ENCODE data around the gene GRK3.
A peak's percentile ranks its signal among the peaks of the same experiment; 100 is the strongest.

GRK3 gene

DNA sequence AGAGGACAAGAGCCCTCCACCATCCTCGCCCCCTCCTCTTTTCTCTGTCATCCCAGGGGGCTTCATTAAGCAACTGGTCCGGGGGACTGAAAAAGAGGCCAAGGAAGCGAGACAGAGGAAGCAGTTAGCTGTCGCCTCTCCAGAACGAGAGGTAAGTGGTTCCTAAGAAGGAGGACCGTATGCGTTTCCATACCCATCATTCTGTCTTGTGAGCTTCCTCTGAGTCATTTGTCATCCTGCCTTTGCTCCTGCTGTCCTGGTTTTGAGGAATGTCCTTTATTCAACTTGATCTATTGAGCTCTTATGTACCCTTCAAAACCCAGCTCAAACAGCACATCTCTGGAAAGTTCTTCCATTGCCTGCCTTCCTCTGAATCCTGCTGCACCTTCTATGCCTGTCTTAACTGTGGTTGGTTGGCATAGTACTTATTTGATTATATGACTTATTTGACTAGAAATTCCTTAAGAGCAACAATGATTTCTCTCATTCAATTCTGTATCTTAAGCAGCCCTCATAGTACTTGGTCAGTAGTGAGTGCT, 198.8 kb downstream of the GRK3 start:
- DNase-seq: no peak

DNA sequence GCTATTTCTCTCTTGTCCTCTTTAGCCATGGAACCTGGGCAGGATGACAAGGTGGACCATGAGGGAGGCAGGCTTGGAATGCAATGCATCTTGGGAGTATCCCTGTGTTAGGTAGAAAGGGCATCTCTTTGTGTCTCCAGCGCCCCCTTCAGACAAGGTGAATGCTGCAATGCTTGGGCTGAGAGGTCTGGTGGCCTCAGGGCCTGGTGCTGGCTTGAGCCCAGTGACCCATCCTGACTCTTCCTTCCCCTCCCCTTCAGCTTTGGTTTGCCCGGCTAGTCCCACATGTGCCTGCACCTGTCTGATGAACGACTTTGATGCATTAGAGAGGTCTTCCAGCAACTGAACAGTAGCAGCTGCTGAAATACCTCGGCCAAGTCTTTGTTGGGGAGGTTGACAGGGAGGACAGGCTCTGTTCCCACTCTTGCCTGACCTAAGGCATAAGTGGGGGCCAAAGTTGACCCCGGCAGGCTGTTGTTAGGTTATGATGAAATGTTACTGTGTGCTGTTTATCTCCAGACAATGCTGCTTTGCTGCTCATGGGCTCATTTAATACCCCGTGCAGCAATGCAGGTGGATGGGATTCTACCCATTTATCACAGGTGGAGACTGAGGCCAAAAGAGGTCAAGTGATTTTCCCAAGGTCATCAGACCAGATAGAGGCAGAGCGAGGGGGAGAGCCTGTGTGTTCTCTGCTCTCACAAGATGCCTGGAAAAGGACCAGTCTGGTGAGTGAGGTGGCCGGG, 200.0 kb downstream of the GRK3 start:
- no peak for DNase-seq

DNA sequence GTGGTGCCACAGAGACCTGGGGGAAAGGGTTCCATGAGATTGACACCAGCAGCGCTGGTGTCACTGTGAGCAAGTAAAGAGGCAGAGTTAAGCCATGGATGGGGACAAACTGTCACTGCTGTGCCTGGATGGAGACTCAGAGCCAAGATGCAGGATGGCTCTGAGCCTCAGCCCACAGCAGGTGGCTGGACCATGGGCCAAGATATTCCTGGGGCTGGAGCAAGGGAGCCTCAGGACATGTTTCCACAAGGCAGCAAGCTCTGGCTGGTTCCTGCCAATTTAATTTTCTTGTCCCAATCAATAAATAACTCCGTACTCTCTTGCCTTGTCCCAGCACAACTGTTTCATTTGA, 200.5 kb downstream of the GRK3 start:
- no peak for DNase-seq

DNA sequence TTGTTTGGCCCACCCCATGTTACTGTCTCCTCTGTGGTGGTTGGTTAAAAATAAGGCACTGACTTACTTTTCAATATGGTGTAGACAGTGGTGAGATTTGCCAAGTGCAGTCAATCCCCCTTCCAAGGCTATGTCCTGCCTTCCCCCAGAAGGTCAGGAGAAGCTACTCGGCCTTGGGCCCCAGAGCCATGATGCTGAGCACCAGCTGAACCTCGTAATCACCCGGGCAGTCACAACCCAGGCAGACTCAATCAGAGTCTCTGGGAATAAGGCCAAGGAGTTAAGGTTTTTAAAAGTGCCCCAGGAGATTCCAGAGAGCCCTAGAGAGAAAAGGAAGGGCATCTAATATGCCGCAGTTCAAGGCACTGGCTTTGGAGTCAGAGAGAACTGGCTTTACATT, 201.3 kb downstream of the GRK3 start:
- no peak for DNase-seq

DNA sequence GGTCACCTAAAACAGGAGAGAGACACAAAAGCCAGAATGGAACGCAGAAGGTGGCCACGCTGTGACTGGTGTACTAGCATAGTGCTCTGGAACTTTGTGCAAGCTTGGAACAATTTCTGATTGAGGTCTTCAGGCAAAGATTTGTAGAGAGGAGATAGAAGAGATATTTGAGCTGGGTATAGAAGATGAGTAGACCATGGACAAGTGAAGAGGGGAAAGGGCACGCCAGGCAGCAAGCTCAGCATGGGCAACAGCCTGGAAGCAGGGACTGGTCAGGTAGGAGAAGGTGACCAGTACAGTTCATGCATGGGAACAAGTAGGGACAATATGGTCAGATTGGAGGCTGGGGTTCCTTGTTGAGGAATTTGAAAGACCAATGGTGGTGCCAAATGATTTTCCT, 201.9 kb downstream of the GRK3 start:
- DNase-seq: no peak

DNA sequence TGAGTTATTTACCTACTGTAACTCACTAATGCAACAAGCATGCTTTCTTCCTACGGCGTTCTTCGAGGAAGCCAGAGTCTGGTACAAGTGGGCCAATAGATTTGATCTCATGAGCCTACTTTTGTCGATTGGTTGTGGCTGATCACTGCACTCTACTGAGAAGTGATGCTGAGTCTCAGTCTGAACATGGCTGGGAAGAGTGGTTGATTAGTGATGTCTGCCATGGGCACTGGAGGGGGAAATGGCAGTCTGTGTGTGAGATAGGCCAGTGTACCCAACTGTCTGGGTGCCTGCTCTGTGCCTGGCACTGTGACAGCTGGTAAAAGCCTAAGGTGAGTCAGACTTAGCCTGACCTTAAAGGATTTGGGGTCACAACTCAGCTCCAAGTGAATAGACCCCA, 205.9 kb downstream of the GRK3 start:
- no peak for DNase-seq

DNA sequence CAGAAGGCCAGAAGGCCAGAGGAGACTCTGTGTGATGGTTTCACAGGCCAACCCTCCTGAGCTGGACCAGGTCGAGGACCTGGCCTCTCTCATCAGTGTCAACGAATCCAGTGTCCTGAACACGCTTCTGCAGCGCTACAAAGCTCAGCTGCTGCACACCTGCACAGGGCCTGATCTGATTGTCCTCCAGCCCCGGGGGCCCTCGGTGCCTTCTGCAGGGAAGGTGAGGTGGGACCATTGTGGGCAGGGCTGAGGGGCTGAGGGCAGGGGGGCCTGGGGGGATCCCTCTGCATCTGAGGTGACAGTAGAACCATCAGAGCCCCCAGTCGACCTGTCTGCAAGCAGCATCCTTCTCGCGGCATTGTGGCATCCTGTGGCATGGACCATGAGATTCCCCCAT, 207.8 kb downstream of the GRK3 start:
- no peak for DNase-seq

DNA sequence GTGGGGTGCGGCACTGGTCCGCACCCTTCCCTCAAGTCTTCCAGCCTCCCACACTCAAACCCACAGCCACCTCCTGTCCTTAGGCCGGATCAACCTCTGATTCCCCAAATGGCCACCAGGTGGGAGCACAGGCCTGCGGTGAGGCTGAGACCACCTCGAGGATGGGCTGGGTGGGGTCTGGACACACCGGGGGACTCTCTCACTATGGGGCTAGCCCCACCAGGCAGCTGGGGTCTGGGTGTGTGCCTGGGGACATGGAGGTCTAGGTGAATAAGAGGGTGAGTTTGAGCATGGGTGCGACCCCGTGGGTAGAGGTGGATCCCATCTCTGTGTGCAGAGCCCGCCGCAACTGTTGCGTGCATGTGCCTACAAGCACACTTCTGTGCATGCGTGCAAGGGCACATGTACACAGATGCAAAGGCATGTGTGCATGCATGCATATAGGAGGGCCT, 210.1 kb downstream of the GRK3 start:
- DNase-seq: no peak

DNA sequence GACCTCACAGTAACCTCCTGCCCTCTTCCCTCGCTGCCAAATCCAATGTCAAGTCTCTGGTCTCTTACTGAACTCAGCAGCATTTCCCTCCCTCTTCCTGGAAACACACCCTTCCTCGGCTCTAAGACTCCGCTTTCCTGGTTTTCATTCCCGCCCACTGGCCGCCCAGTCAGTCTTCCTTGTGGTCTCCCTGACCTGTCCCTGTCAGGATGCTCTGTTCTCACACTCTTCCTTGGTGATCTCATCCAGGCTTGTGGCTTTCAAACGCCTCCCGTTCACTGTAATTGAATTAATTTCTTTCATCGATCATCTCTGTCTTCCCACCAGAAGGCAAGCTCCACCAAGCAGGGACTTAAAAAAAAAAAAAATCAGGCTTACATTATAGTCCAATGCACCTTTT, 211.1 kb downstream of the GRK3 start:
- no peak for DNase-seq

DNA sequence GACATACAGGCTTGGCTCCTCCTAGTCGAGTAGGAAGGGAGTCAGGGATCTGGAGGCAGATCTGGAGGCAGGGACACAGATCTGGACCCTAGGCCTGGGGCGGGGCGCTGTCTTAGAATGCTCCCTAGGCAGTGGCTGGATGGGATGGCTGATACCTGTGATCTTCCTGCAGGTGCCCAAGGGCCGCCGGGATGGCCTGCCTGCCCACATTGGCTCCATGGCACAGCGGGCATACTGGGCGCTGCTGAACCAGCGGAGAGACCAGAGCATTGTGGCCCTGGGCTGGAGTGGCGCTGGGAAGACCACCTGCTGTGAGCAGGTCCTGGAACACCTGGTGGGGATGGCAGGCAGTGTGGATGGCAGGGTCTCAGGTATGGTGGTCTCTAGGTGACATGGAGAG, 212.9 kb downstream of the GRK3 start:
- DNase-seq: no peak

DNA sequence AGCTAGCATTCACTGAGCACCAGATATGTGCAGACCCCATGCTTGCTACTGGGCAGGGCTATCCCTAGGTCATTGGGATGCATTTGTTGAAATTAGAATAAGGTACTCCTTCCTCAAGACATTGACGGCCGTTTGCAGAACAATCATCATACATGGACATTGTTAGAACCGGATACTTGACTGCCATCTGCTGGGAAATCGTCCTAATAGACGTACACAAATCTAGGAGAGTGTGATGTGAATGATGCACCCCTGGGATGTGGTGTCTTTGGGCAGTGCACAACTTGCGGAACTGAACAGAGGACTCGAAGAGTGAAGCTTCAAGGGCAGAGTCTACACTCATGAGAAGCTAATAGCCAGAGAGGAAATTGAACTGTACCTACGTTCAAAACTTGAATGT, 213.4 kb downstream of the GRK3 start:
- DNase-seq: peak; percentile 26 to 61

Measured in inflammatory macrophage treated with lipopolysaccharide for 1 hour (primary cell).